ENCODE measurements around the gene RNASE8. TPM values are rescaled to one million over a fixed set of nuclear protein-coding genes. Genes with fewer than 3 reads are reported as not detected.

RNASE8 gene
- total RNA-seq, 1 donor from 2014 or later = not detected

DNA sequence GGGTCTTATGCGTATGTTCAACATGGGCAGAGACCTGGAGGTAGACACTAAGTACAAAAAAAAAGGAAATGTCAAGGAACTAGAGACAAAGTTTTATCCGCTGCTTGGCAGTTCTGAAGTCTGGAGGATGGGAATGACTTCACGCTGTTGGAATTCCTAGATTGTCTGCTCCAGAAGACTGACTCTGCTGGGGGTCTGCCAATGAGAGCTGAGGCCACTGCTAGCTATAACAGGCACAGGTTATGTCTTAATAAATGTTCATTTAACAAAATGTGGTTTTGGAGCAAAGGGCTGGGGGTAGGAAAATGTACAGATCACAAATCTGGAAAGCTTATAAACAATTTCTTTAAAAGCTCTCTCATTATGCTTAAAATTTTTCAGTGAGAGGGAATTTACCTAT, 5.9 kb downstream of the RNASE8 start:
- intact Hi-C loops (cut with DNase I) = no loop called here

DNA sequence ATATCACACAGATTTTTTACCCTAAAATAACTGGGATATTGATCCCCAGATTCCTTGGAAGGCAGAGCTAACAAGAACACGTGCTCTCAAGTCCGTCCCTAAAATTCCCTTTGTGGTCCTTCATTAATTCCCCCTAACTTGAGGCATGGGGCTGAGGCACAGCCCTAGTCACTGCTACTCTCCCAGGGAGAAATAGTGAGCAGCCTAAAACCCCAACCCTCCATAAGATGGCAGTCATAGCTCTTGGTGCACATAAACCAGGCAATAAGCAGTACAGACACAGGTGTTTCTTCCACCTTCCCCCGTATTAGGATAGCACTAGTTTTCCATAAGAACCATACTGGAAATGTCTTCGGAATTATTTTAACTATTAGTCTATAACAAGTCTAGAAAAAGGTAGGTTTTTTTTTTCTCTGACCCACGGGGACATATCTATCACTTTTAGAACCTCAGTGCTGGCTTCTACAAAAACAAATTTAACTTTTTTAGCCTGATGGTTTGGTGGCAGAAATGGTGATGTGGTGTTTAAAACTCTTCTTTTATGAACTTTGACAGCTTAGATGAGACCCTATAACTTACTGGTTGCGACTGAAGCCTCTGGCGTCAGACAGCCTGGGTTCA, 9.4 kb downstream of the RNASE8 start:
- DNase-seq (no peak), ATAC-seq (ENCODE audit: poor library complexity) (no peak)
- intact Hi-C loops (cut with DNase I) = no loop called here

More for the DNA sequence above, 5.9 kb downstream of the RNASE8 start:
- DNase-seq (no peak), ATAC-seq (ENCODE audit: poor library complexity) (peak; percentile 57)

DNA sequence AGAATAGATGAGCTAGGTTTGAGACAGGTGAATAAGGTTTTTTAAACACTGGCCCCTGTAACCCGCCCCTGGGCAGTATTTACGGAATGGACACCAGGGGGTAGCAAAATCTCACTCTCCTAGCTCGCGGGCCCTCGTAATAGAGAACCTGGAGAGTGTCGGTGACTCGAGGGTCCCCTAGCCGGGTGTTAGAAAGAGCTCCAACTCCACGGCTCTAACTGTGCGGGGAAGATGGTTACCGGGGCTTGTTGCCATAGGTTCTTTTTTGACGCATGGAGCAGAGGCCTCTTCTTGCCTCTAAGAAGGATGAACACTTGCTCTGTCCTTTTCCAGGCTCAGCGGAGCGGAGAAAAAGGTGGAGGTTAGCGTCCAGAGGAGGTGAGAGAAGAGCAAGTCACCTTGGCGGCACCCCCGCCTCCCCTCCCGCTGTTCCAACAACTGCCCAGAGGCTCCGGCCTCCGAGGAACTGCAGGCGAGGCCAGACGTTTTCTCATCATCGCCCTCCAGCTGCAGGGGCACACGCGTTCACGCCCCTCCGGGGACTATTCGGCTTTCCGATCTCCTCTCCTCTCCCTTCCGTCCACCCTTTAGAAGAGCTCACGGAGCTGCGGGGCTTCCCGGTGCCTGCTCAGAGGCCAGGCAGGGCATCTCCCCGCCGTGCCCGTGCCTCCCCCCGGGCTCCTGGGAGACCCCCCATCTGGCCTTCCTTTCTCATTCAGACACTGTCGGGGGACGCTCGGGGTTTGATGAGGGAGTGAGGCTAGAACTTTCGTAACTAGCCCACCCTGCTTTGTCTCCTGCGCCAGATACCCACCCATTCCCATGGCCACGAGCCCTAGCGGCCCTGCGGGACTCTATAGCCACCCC, 11.1 kb downstream of the RNASE8 start:
- peak; percentile 69 for DNase-seq
- ATAC-seq (ENCODE audit: poor library complexity) = peak; percentile 55
- intact Hi-C loops (cut with DNase I) = no loop called here

DNA sequence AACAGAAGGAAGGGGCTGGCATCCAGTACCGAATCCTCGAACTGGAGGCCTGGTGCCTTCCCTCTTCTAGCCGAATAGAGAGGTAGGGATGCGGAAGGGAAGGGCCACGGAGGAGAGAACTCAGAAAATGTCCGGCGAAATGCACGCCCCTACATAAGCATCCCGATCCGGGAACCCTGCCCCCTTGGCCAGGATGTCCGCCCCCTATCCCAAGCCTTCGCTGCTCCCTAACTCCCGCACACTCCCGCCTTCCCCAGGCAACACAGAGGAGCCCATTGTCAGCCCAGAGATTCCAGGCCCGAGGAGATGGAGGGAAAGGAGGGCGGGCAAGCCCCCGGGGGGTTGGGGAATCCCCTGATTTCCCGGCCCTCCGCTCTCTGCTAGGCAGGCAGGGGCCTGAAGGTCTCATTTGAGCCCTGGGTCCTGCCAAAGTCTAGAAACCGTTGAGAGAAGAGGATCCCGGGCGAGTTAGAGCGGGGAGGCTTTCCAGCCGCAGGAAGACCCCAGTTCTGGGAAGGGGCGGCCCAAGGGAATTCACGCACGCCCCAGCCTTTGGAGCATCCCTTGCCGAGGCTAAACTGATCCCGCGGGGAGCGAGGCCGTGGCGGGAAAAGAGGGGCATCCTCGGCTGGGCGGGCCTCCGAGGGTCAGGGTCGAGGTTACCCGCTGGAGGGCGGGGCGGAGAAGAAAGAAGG, 11.9 kb downstream of the RNASE8 start:
- peak; percentile 72 for DNase-seq
- intact Hi-C loops (cut with DNase I) = no loop called here

DNA sequence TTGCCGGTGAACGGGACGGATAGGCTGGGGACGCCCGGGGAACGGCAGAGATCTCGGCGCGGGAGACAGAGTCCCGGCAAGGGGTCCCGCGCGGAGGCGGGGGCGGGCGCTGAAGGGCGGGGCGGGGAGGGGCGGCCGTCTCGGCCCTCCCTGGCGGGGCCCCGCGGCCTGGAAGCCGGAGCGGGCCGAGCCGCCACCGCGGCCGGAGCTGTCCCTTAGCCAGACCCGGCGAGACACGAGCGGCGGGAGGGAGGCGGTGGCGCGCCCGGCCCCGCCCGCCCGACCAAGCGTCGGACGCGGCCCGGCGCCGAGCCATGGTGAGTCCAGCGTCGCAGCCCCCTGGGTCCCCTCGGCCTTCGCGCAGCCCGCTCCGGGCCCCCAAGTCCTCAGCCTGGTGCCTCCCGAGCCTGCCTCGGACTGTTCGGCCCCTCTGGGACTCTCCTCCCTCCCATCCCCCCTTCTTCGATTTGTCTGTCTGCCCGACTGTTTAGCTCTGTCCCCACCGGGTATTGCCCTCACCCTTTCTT, 12.5 kb downstream of the RNASE8 start, which contains the start of gene ARHGEF40:
TSS of gene ARHGEF40 (plus strand) at position 222 of the 527 bp plus-strand sequence. CDS start at position 315, 93 bp downstream.
- ATAC-seq (ENCODE audit: poor library complexity) (peak; percentile 79), DNase-seq (peak; percentile 83)
- intact Hi-C loops (cut with DNase I) = no loop called here

More for the DNA sequence above, 11.9 kb downstream of the RNASE8 start:
- peak; percentile 15 for ATAC-seq (ENCODE audit: poor library complexity)

DNA sequence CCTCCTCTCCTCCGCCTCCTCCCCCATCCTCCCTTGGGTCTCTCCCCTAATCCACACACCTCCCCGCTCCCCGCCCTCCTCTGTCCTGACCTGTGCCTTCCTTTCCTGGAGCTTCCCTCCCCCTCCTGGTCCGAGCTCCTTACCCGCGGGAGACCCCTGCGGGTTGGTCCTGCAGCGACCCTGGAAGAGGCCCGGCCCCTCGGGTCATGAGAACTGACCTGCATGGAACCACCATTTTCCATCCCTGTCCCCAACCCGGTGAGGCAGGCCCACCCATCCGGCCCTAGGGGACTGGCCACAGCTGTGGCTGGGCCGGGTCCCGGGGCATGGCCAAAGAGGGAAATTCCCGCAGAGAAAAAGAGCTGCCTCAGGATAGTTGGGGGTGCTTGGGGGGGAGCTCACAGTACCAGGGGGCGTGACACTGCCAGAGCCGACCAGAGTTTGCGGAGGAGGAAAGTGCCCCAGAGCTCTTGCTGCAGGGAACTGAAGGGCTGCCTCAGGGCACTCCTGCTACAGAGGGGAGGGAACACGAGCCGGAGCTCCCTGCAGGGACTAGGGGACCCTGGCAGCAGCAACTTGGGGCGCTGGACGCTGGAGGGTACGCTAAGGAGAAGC, 13.1 kb downstream of the RNASE8 start:
- ATAC-seq (ENCODE audit: poor library complexity) (peak; percentile 23), DNase-seq (peak; percentile 70)
- intact Hi-C loops (cut with DNase I) = loop anchor here (1.0 kb wide), 1 partner anchor 34 kb away; no protein-coding TSS in a partner anchor

DNA sequence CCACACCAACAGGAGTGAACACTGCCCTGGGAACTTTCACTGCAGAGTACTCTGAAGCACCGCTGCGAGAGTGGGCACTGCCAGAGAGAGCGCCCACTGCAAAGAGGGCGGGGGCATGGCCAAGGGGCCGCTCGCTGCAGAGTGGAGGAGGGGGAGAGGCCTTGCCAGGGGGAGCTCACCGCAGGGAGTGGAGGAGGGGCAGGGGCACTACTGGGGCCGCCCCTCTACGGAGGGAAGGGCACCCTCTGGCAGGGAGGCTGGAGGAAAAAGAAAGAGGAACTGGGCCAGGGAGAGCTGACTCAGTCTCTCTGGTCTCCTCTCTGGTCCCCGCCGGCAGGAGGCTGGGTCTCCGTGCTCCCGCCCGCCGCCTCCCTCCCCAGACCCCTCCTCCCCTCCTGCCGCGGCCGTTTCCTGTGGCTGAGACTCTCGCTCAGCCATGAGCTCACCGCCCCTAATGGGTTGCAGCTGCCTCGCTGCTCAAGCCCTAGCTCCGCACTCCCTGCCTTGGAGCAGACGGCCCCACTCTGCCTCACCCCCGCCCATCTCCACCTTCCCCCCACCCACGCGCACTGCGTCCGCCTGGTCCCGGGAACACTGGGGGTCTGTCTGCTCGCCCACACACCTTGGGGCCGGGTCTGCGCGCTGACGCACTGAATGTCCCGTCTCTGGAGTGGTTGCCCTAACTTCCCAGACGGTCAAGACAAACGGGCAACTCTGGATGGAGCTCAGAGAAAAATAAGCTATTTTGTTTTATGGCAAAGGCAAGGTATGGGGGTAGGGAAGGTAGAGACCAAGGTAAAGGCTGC, 13.8 kb downstream of the RNASE8 start:
- DNase-seq (peak; percentile 93), ATAC-seq (ENCODE audit: poor library complexity) (peak; percentile 72)
- intact Hi-C loops (cut with DNase I) = loop anchor here (1.0 kb wide), 1 partner anchor 33 kb away; no protein-coding TSS in a partner anchor

DNA sequence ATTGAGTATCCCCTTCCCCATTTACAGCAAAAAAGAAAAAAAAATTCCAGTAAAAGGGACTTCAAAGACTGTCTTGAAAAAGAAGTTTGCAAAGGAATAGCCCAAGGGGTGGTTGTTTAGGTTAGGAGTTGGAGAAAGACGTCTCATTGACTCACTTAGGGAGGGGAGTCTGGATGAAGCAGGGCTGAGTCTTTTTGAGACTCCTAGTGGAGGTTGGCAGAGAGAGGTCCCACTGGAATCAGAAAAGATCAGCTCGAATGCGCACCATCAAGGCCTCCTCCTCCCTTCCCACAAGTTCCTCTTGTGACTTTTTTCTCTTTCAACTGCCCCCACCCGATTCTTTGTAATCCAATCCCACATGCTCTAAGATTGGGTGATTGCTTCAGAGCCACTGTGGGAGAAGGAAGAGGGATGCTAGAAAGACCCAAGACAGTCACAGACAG, 14.4 kb downstream of the RNASE8 start:
- ATAC-seq (ENCODE audit: poor library complexity) (peak; percentile 1), DNase-seq (no peak)
- intact Hi-C loops (cut with DNase I) = no loop called here

DNA sequence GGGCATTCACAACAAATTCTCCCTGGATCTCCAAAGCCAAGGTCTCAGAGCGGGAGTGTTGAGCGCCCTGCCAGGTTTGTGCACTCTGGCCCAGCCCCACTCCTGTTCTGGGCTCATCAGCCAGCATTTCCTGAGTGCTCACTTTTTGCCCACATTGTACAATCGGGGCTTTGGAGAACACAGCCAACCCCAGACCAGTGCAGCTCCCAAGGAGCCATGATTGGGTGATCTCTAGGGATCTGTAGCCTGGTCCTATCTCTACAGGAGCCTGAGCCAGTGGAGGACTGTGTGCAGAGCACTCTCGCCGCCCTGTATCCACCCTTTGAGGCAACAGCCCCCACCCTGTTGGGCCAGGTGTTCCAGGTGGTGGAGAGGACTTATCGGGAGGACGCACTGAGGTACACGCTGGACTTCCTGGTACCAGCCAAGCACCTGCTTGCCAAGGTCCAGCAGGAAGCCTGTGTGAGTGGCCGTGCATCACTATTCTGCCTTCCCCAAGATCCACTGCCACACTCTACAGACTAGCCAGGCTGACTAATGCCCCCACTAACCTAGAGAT, 15.2 kb downstream of the RNASE8 start:
- intact Hi-C loops (cut with DNase I) = no loop called here
- DNase-seq = no peak
- no peak for ATAC-seq (ENCODE audit: poor library complexity)

DNA sequence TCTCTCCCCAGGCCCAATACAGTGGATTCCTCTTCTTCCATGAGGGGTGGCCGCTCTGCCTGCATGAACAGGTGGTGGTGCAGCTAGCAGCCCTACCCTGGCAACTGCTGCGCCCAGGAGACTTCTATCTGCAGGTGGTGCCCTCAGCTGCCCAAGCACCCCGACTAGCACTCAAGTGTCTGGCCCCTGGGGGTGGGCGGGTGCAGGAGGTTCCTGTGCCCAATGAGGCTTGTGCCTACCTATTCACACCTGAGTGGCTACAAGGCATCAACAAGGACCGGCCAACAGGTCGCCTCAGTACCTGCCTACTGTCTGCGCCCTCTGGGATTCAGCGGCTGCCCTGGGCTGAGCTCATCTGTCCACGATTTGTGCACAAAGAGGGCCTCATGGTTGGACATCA, 16.3 kb downstream of the RNASE8 start:
- no peak for DNase-seq
- intact Hi-C loops (cut with DNase I) = no loop called here
- ATAC-seq (ENCODE audit: poor library complexity) = no peak

DNA sequence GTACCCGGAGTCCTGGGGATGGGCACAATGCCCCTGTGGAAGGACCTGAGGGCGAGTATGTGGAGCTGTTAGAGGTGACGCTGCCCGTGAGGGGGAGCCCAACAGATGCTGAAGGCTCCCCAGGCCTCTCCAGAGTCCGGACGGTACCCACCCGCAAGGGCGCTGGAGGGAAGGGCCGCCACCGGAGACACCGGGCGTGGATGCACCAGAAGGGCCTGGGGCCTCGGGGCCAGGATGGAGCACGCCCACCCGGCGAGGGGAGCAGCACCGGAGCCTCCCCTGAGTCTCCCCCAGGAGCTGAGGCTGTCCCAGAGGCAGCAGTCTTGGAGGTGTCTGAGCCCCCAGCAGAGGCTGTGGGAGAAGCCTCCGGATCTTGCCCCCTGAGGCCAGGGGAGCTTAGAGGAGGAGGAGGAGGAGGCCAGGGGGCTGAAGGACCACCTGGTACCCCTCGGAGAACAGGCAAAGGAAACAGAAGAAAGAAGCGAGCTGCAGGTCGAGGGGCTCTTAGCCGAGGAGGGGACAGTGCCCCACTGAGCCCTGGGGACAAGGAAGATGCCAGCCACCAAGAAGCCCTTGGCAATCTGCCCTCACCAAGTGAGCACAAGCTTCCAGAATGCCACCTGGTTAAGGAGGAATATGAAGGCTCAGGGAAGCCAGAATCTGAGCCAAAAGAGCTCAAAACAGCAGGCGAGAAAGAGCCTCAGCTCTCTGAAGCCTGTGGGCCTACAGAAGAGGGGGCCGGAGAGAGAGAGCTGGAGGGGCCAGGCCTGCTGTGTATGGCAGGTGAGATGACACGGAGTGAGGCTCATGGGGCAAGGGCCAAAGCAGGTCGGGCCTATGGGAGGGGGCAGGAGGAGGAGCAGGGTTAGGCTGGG, 17.0 kb downstream of the RNASE8 start:
- intact Hi-C loops (cut with DNase I) = no loop called here
- DNase-seq = no peak
- ATAC-seq (ENCODE audit: poor library complexity) = no peak

DNA sequence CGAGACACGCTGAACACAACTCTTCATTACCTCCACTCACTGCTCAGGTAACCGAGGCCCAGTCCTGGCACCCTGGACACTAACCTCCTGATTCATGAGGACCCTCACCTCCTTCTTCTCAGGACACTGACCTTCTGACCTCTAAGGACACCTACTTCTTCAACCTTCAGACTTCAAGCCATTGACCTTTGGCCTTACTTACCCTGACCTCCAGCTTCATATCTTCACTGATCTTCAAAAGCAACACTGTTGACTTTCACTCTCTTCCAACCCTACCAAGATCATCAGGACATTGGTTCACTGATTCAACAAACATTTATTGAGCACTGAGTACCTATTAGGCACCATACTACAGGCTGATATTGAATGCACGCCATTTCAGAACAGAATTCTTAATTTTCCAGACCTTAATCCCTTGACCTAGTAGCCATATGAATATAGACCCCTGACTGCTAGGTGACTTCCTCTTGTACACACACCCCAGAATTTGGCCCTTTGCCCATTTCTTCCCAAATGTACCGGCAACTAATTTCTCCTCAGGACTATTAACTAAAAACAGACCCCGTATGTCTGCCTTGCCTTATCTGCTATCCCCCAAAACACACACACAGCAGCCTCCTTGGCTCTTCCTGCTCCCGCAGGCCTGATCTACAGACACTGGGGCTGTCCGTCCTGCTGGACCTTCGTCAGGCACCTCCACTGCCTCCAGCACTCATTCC, 18.3 kb downstream of the RNASE8 start:
- DNase-seq (no peak), ATAC-seq (ENCODE audit: poor library complexity) (no peak)
- intact Hi-C loops (cut with DNase I) = no loop called here

DNA sequence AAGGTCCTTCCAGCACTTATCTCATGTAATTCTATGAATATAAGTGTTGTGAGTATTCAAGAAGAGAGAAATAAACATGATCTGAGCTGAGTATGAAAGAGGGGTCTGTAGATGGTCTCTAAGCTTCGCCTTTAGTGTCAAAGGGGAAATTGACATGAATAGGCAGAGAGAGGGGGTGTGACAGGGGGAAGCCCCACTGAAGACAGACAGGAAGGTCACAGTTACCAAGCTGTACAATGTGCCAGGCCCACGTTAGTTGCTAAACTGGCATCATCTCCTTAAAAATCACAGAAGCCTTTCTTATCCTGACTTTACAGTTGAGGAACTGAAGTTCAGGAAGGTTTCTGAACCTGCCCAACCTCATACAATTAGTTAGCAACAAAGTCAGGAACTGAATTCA, 20.1 kb downstream of the RNASE8 start:
- no peak for DNase-seq
- no peak for ATAC-seq (ENCODE audit: poor library complexity)

DNA sequence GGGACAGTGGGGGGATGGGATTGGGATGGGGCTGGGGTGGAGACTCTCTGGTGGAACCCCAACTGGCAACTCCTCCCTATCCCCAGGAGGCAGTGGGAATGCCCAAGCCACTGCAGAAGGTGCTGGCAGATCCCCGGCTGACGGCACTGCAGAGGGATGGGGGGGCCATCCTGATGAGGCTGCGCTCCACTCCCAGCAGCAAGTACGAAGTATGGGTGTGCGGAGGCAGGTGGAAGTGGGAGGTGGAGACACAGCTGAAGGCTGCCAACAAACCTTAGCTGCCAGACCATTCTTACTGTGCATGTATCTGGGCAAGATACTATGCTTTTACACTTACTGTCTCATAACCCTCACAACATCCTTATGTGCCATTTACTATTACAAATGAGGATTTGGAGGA, 20.7 kb downstream of the RNASE8 start:
- ATAC-seq (ENCODE audit: poor library complexity) (no peak), DNase-seq (no peak)
- intact Hi-C loops (cut with DNase I) = no loop called here

More for the DNA sequence above, 20.1 kb downstream of the RNASE8 start:
- intact Hi-C loops (cut with DNase I) = no loop called here

DNA sequence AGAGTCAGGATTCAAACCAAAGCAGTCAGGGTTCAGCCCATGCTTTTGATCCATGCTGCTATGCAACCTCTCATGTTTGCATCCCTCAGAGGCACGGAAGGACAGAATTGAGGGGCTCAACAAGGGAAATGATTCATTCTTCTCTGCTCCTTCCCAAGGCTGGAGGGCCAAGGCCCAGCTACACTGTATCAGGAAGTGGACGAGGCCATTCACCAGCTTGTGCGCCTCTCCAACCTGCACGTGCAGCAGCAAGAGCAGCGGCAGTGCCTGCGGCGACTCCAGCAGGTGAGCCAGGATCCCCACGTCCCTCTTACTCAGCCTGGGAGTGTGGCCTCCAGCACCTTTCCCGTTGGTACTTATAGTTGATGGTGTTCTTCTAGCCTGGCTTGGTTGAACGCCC, 21.1 kb downstream of the RNASE8 start:
- ATAC-seq (ENCODE audit: poor library complexity) (no peak), DNase-seq (no peak)
- intact Hi-C loops (cut with DNase I) = no loop called here

DNA sequence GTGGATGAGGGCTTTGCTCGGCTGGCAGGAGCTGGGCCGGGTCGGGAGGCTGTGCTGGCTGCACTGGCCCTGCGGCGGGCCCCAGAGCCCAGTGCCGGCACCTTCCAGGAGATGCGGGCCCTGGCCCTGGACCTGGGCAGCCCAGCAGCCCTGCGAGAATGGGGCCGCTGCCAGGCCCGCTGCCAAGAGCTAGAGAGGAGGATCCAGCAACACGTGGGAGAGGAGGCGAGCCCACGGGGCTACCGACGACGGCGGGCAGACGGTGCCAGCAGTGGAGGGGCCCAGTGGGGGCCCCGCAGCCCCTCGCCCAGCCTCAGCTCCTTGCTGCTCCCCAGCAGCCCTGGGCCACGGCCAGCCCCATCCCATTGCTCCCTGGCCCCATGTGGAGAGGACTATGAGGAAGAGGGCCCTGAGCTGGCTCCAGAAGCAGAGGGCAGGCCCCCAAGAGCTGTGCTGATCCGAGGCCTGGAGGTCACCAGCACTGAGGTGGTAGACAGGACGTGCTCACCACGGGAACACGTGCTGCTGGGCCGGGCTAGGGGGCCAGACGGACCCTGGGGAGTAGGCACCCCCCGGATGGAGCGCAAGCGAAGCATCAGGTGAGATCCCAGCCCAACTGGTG, 24.0 kb downstream of the RNASE8 start:
- ATAC-seq (ENCODE audit: poor library complexity) = no peak
- no peak for DNase-seq
- intact Hi-C loops (cut with DNase I) = no loop called here

Data from Right ventricle myocardium superior (tissue), 1 donor.